T-cell (primary cell): Measurements from ENCODE around the gene ZDHHC13. TPM values are rescaled to one million over a fixed set of nuclear protein-coding genes. Genes with fewer than 3 reads are reported as not detected.

Experiments used
- ATAC-seq, 4 experiments: fragments of 200-7000 bp in 3 of 4; fragments of 150-1000 bp in 1 of 4; cut with Tn5 transposase; replicated peaks in 1 of 4; 1 replicate in 3 of 4; 2 replicates in 1 of 4; pipeline ENCODE4 v1.10.0; 2021; ENCODE audit warnings: moderate library complexity in 3 of 4, mild to moderate bottlenecking in 2 of 4, moderate number of reproducible peaks in 1 of 4
- CTCF ChIA-PET, 2 donors: fragments of 300-600 bp; sonication (Branson Sonifier 250); formaldehyde crosslinking; loops; one replicate each; lab custom pipeline; 2022; ENCODE audit warnings: antibody characterized with exemption in 2 of 2; lab: Charles Lee
- POLR2A ChIA-PET, 2 donors: fragments of 300-600 bp; sonication (Branson Sonifier 250); formaldehyde crosslinking; loops; one replicate each; lab custom pipeline; 2022; ENCODE audit warnings: antibody characterized with exemption in 2 of 2; lab: Charles Lee
- DNase-seq, 35 experiments: peaks; one replicate each; pipeline versions ENCODE4 v3.0.0 to v3.0.0-alpha.2; 2013 to 2023
- H3K27ac ChIP-seq: one replicate; pipeline ENCODE4 v1.5.1; 2013; ENCODE audit warnings: low read length
- H3K27me3 ChIP-seq, 2 experiments: replicated peaks in 1 of 2; 1 replicate in 1 of 2; 2 replicates in 1 of 2; pipeline versions ENCODE4 v1.6.1 to v1.7.0; 2013; ENCODE audit warnings: low read length in 1 of 2, mixed read lengths in 1 of 2; ENCODE audit not compliant: control insufficient read depth in 2 of 2, insufficient read depth in 2 of 2; ENCODE audit errors: extremely low read depth in 1 of 2
- H3K36me3 ChIP-seq, 2 donors: 1 replicate in 1 of 2; 2 replicates in 1 of 2; pipeline versions ENCODE4 v1.6.1 to v1.7.0; 2013; ENCODE audit warnings: low read length in 1 of 2; ENCODE audit not compliant: control insufficient read depth in 2 of 2, insufficient read depth in 1 of 2; ENCODE audit errors: extremely low read depth in 1 of 2
- H3K4me1 ChIP-seq, 2 experiments: 1 replicate in 1 of 2; 2 replicates in 1 of 2; pipeline versions ENCODE4 v1.6.1 to v1.7.0; 2013; ENCODE audit warnings: low read length in 2 of 2, mixed read lengths in 1 of 2; ENCODE audit not compliant: insufficient read depth in 2 of 2, control insufficient read depth in 1 of 2; ENCODE audit errors: extremely low read depth in 1 of 2
- H3K4me3 ChIP-seq, 2 donors: 1 replicate in 1 of 2; 2 replicates in 1 of 2; pipeline versions ENCODE4 v1.5.1 to v1.7.0; 2013; ENCODE audit warnings: mild to moderate bottlenecking in 2 of 2, low read length in 1 of 2, moderate library complexity in 1 of 2; ENCODE audit not compliant: control insufficient read depth in 1 of 2; ENCODE audit errors: extremely low read depth in 1 of 2
- H3K9me3 ChIP-seq: 2 replicates; pipeline ENCODE4 v1.7.0; 2013
- H3K27ac Mint-ChIP-seq, 2 donors: one replicate each; pipeline ENCODE4 v1.8.0; 2020 to 2021; ENCODE audit warnings: mild to moderate bottlenecking in 2 of 2, mixed read lengths in 2 of 2
- H3K27me3 Mint-ChIP-seq, 2 donors: one replicate each; pipeline ENCODE4 v1.8.0; 2021 to 2022; ENCODE audit warnings: mixed read lengths in 2 of 2
- H3K36me3 Mint-ChIP-seq: one replicate; pipeline ENCODE4 v1.8.0; 2021; ENCODE audit warnings: mixed read lengths
- H3K4me1 Mint-ChIP-seq, 3 donors: one replicate each; pipeline ENCODE4 v1.8.0; 2020 to 2022; ENCODE audit warnings: mixed read lengths in 3 of 3, mild to moderate bottlenecking in 1 of 3
- H3K4me3 Mint-ChIP-seq, 3 donors: one replicate each; pipeline ENCODE4 v1.8.0; 2020 to 2022; ENCODE audit warnings: mild to moderate bottlenecking in 3 of 3, mixed read lengths in 3 of 3, moderate library complexity in 3 of 3
- H3K9me3 Mint-ChIP-seq, 3 donors: one replicate each; pipeline ENCODE4 v1.8.0; 2020 to 2022; ENCODE audit warnings: mixed read lengths in 3 of 3
- WGBS: methylation state at CpG from one replicate; pipeline ENCODE4 v1.1.5; 2013; ENCODE audit warnings: missing lambda C conversion rate; ENCODE audit not compliant: insufficient coverage; 5-methylcytosine and 5-hydroxymethylcytosine counted together
- total RNA-seq, 35 experiments: library from RNA in 6 of 35; stranded (reverse) in 6 of 35; fragments of 120-200 nt in 1 of 35; gene quantifications; one replicate each; pipeline versions ENCODE4 v1.2.1 to v1.2.4 and lab custom pipeline; 2013 to 2026

ZDHHC13 gene
- total RNA-seq, 5 donors from 2014 or later (not counting 1 experiment from before 2014, with no cell fraction given), result 10.2 to 16.3 (median 13.4) TPM

GRCh38 chr11:19145319-19145718 lies 28.4 kb downstream of the ZDHHC13 start:
- Mint-ChIP-seq H3K36me3 (peaks cover 25% of the 10 kb centered on the region), H3K27me3 (no peaks in the 10 kb centered on the region), H3K4me1 (peaks cover 0 to 2% (median 0%) of the 10 kb centered on the region in 3 donors), H3K9me3 (no peaks in the 10 kb centered on the region), H3K27ac (no peak overlapping the region), H3K4me3 (no peak overlapping the region)
- WGBS, result 100% methylated on average over 2 of the region's 3 CpGs
- no peak overlapping the region for H3K4me3 ChIP-seq
- ATAC-seq (no peak), DNase-seq (no peak)
- no peaks in the 10 kb centered on the region for H3K9me3 ChIP-seq
- no peaks in the 10 kb centered on the region for H3K4me1 ChIP-seq
- ChIA-PET CTCF (no interaction called here), POLR2A (no interaction called here)
- no peak overlapping the region for H3K27ac ChIP-seq
- peaks cover 0 to 21% of the 10 kb centered on the region in 2 donors for H3K36me3 ChIP-seq
- H3K27me3 ChIP-seq, result no peaks in the 10 kb centered on the region

- Mint-ChIP-seq H3K36me3 (peaks cover 72% of the 10 kb centered on the region), H3K4me1 (peaks cover 0 to 6% (median 0%) of the 10 kb centered on the region in 3 donors), H3K4me3 (no peak overlapping the region), H3K27me3 (no peaks in the 10 kb centered on the region), H3K9me3 (no peaks in the 10 kb centered on the region), H3K27ac (no peak overlapping the region)
- H3K36me3 ChIP-seq, result peaks cover 0 to 39% of the 10 kb centered on the region in 2 donors
- no peaks in the 10 kb centered on the region for H3K4me1 ChIP-seq
- no peak for ATAC-seq
- H3K4me3 ChIP-seq, result no peak overlapping the region
- ChIA-PET POLR2A (no interaction called here), CTCF (interaction anchor here in 1 of 2 donors (0.6 kb wide), 1 partner anchor 786 kb away, joined by 5 read pairs; no protein-coding TSS in a partner anchor)
- DNase-seq, result no peak
- H3K9me3 ChIP-seq, result no peaks in the 10 kb centered on the region
- H3K27me3 ChIP-seq, result no peaks in the 10 kb centered on the region
- no CpG with 5 or more reads among the region's 3 CpGs for whole genome bisulfite sequencing
- H3K27ac ChIP-seq, result no peak overlapping the region
These were observed 39.9 kb downstream of the ZDHHC13 start for GRCh38 chr11:19156892-19157291.

- POLR2A ChIA-PET, result interaction anchor here in 1 of 2 donors (0.6 kb wide), 1 partner anchor 248 kb away, joined by 3 read pairs; no protein-coding TSS in a partner anchor
- H3K27ac Mint-ChIP-seq, result no peak overlapping the region
- DNase-seq (no peak), ATAC-seq (no peak)
- H3K27me3 ChIP-seq, result no peaks in the 10 kb centered on the region
- H3K4me3 ChIP-seq, result no peak overlapping the region
- H3K4me1 ChIP-seq, result no peaks in the 10 kb centered on the region
- H3K27ac ChIP-seq, result no peak overlapping the region
- H3K36me3 ChIP-seq, result peaks cover 0 to 45% of the 10 kb centered on the region in 2 donors
- peaks cover 81% of the 10 kb centered on the region for H3K36me3 Mint-ChIP-seq
- no peaks in the 10 kb centered on the region for H3K9me3 Mint-ChIP-seq
- 100% methylated on average over 6 of the region's 6 CpGs for WGBS
- no peak overlapping the region for H3K4me3 Mint-ChIP-seq
- H3K4me1 Mint-ChIP-seq, result peaks cover 0 to 12% (median 0%) of the 10 kb centered on the region in 3 donors
- no peaks in the 10 kb centered on the region for H3K27me3 Mint-ChIP-seq
- CTCF ChIA-PET, result interaction anchor here in 1 of 2 donors (0.5 kb wide), 1 partner anchor 19 kb away, joined by 3 read pairs; no protein-coding TSS in a partner anchor
- no peaks in the 10 kb centered on the region for H3K9me3 ChIP-seq
These were observed 43.9 kb downstream of the ZDHHC13 start for GRCh38 chr11:19160847-19161246.

GRCh38 chr11:19161651-19162050 lies 44.7 kb downstream of the ZDHHC13 start:
- Mint-ChIP-seq H3K9me3 (no peaks in the 10 kb centered on the region), H3K4me3 (no peak overlapping the region), H3K27ac (no peak overlapping the region), H3K36me3 (peaks cover 84% of the 10 kb centered on the region), H3K27me3 (no peaks in the 10 kb centered on the region), H3K4me1 (peaks cover 0 to 11% (median 0%) of the 10 kb centered on the region in 3 donors)
- H3K27me3 ChIP-seq, result no peaks in the 10 kb centered on the region
- H3K36me3 ChIP-seq, result peaks cover 0 to 45% of the 10 kb centered on the region in 2 donors
- H3K4me1 ChIP-seq, result no peaks in the 10 kb centered on the region
- no peaks in the 10 kb centered on the region for H3K9me3 ChIP-seq
- DNase-seq (no peak), ATAC-seq (no peak)
- no CpG with 5 or more reads among the region's 2 CpGs for WGBS
- H3K4me3 ChIP-seq, result no peak overlapping the region
- no peak overlapping the region for H3K27ac ChIP-seq
- CTCF ChIA-PET, result no interaction called here
- POLR2A ChIA-PET, result no interaction called here

- no peaks in the 10 kb centered on the region for H3K27me3 ChIP-seq
- ChIA-PET CTCF (no interaction called here), POLR2A (no interaction called here)
- H3K9me3 ChIP-seq, result no peaks in the 10 kb centered on the region
- no peak overlapping the region for H3K4me3 Mint-ChIP-seq
- no peaks in the 10 kb centered on the region for H3K9me3 Mint-ChIP-seq
- no peak for DNase-seq
- peaks cover 3 to 44% of the 10 kb centered on the region in 2 donors for H3K36me3 ChIP-seq
- ATAC-seq, result no peak
- H3K4me1 ChIP-seq, result no peaks in the 10 kb centered on the region
- H3K27ac Mint-ChIP-seq, result no peak overlapping the region
- no peak overlapping the region for H3K4me3 ChIP-seq
- H3K27me3 Mint-ChIP-seq, result no peaks in the 10 kb centered on the region
- H3K4me1 Mint-ChIP-seq, result peaks cover 0 to 6% (median 0%) of the 10 kb centered on the region in 3 donors
- no peak overlapping the region for H3K27ac ChIP-seq
- peaks cover 80% of the 10 kb centered on the region for H3K36me3 Mint-ChIP-seq
- no CpG with 5 or more reads among the region's 1 CpG for WGBS
These were observed 46.1 kb downstream of the ZDHHC13 start for GRCh38 chr11:19162951-19163505.

- no peaks in the 10 kb centered on the region for H3K9me3 ChIP-seq
- Mint-ChIP-seq H3K9me3 (no peaks in the 10 kb centered on the region), H3K4me3 (no peak overlapping the region), H3K4me1 (peaks cover 0 to 6% (median 0%) of the 10 kb centered on the region in 3 donors), H3K36me3 (peaks cover 83% of the 10 kb centered on the region), H3K27ac (no peak overlapping the region), H3K27me3 (no peaks in the 10 kb centered on the region)
- no peaks in the 10 kb centered on the region for H3K4me1 ChIP-seq
- H3K4me3 ChIP-seq, result no peak overlapping the region
- ATAC-seq, result no peak
- WGBS, result no CpG with 5 or more reads among the region's 1 CpG
- H3K36me3 ChIP-seq, result peaks cover 4 to 46% of the 10 kb centered on the region in 2 donors
- ChIA-PET POLR2A (no interaction called here), CTCF (no interaction called here)
- H3K27me3 ChIP-seq, result no peaks in the 10 kb centered on the region
- DNase-seq, result no peak
- no peak overlapping the region for H3K27ac ChIP-seq
These were observed 46.6 kb downstream of the ZDHHC13 start for GRCh38 chr11:19163617-19164016.
